ENCODE results near the gene GNRHR.

The GNRHR gene

GRCh38 chr4:67700116-67700737 lies 54.0 kb downstream of the GNRHR start:
- no peak for DNase-seq (ENCODE audit: low read depth)

- DNase-seq (ENCODE audit: low read depth) = no peak
Observed at GRCh38 chr4:67699603-67700002, 54.6 kb downstream of the GNRHR start.

- no peak for DNase-seq (ENCODE audit: low read depth)
Observed at GRCh38 chr4:67697860-67698687, 56.1 kb downstream of the GNRHR start.

GRCh38 chr4:67696061-67696460 lies 58.1 kb downstream of the GNRHR start:
- DNase-seq (ENCODE audit: low read depth) = no peak

- no peak for DNase-seq (ENCODE audit: low read depth)
Observed at GRCh38 chr4:67694662-67695061, 59.5 kb downstream of the GNRHR start.

GRCh38 chr4:67691328-67691727 lies 62.9 kb downstream of the GNRHR start:
- no peak for DNase-seq (ENCODE audit: low read depth)
